IMR-90 (cell line): ENCODE measurements around the gene KRT222. TPM values are rescaled to one million over a fixed set of nuclear protein-coding genes. Genes with fewer than 3 reads are reported as not detected.

Experiments used
- ATAC-seq: fragments of 200-7000 bp; cut with Tn5 transposase; 2 replicates; pipeline ENCODE4 v1.9.1; 2020; ENCODE audit warnings: low read depth, mild to moderate bottlenecking, moderate library complexity
- BruUV-seq: library from RNA; stranded (reverse); fragments of 400-500 nt; replicated peaks from 2 replicates; lab custom pipeline; 2021; lab: Mats Ljungman, UMichigan
- CTCF ChIA-PET: fragments of 300-600 bp; formaldehyde crosslinking; extraction: SDS; loops from one replicate; lab custom pipeline; 2021; ENCODE audit warnings: antibody characterized with exemption; lab: Yijun Ruan, JAX
- POLR2A ChIA-PET: fragments of 300-600 bp; sonication (Branson Sonifier 250); formaldehyde crosslinking; loops from one replicate; lab custom pipeline; 2022; ENCODE audit warnings: antibody characterized with exemption; ENCODE audit not compliant: unreplicated experiment; lab: Charles Lee
- DNase-seq: peaks from one replicate; pipeline ENCODE4 v3.0.0; 2013
- H2AFZ ChIP-seq: replicated peaks from 2 replicates; pipeline ENCODE3; 2013; ENCODE audit warnings: low read length, mild to moderate bottlenecking; ENCODE audit not compliant: poor library complexity
- H2AK5ac ChIP-seq: 2 replicates; pipeline ENCODE4 v1.6.1; 2013; ENCODE audit warnings: low read depth, low read length, inconsistent platforms
- H2AK9ac ChIP-seq: replicated peaks from 2 replicates; pipeline ENCODE3; 2013; ENCODE audit warnings: mild to moderate bottlenecking, low read depth, low read length, moderate library complexity; ENCODE audit not compliant: poor library complexity
- H2BK120ac ChIP-seq: 2 replicates; pipeline ENCODE4 v1.6.1; 2013; ENCODE audit warnings: low read depth, low read length, inconsistent platforms
- H2BK15ac ChIP-seq: 3 replicates; pipeline ENCODE4 v1.6.1; 2013; ENCODE audit warnings: low read depth, low read length, inconsistent platforms
- H2BK20ac ChIP-seq: 2 replicates; pipeline ENCODE4 v1.6.1; 2013; ENCODE audit warnings: low read depth, mild to moderate bottlenecking, inconsistent platforms, low read length, moderate library complexity
- H2BK5ac ChIP-seq: 2 replicates; pipeline ENCODE4 v1.6.1; 2013; ENCODE audit warnings: mild to moderate bottlenecking, low read depth, low read length, inconsistent platforms; ENCODE audit not compliant: poor library complexity, severe bottlenecking
- H3K14ac ChIP-seq: replicated peaks from 2 replicates; pipeline ENCODE4 v1.6.1; 2013; ENCODE audit warnings: low read depth, low read length, inconsistent platforms
- H3K18ac ChIP-seq: 2 replicates; pipeline ENCODE4 v1.6.1; 2013; ENCODE audit warnings: low read depth, low read length, control low read depth
- H3K23ac ChIP-seq: 2 replicates; pipeline ENCODE4 v1.6.1; 2013; ENCODE audit warnings: low read depth, low read length, inconsistent platforms
- H3K27ac ChIP-seq: 2 replicates; pipeline ENCODE4 v1.5.1; 2013; ENCODE audit warnings: mild to moderate bottlenecking, control low read depth, low read length; ENCODE audit not compliant: insufficient read depth
- H3K27me3 ChIP-seq: 2 replicates; pipeline ENCODE4 v1.6.1; 2013; ENCODE audit warnings: low read length; ENCODE audit not compliant: control insufficient read depth, insufficient read depth
- H3K36me3 ChIP-seq: 2 replicates; pipeline ENCODE4 v1.6.1; 2013; ENCODE audit warnings: low read length, mixed read lengths; ENCODE audit not compliant: control insufficient read depth, insufficient read depth
- H3K4ac ChIP-seq: 2 replicates; pipeline ENCODE4 v1.6.1; 2013; ENCODE audit warnings: low read depth, low read length, inconsistent platforms
- H3K4me1 ChIP-seq: 2 replicates; pipeline ENCODE4 v1.6.1; 2013; ENCODE audit warnings: low read length, mixed read lengths; ENCODE audit not compliant: control insufficient read depth, insufficient read depth
- H3K4me2 ChIP-seq: 2 replicates; pipeline ENCODE4 v1.6.1; 2013; ENCODE audit warnings: low read depth, mild to moderate bottlenecking, control low read depth, low read length, moderate library complexity
- H3K4me3 ChIP-seq: 2 replicates; pipeline ENCODE4 v1.5.1; 2013; ENCODE audit warnings: low read depth, mild to moderate bottlenecking, control low read depth, low read length, moderate library complexity; ENCODE audit not compliant: insufficient read depth
- H3K56ac ChIP-seq: 2 replicates; pipeline ENCODE4 v1.6.1; 2013; ENCODE audit warnings: low read length, inconsistent platforms; ENCODE audit not compliant: insufficient read depth; ENCODE audit errors: extremely low read depth
- H3K79me1 ChIP-seq, 2 experiments: 2 replicates each; pipeline ENCODE4 v1.6.1; 2013; ENCODE audit warnings: low read length in 2 of 2, inconsistent platforms in 1 of 2, low read depth in 1 of 2
- H3K9ac ChIP-seq: 2 replicates; pipeline ENCODE4 v1.6.1; 2013; ENCODE audit warnings: low read depth, low read length, control low read depth
- H3K9me1 ChIP-seq: 2 replicates; pipeline ENCODE4 v1.6.1; 2013; ENCODE audit warnings: low read length, inconsistent platforms; ENCODE audit not compliant: insufficient read depth
- H3K9me3 ChIP-seq: 2 replicates; pipeline ENCODE4 v1.6.1; 2013; ENCODE audit warnings: low read length; ENCODE audit not compliant: control insufficient read depth, insufficient read depth
- H4K20me1 ChIP-seq: 2 replicates; pipeline ENCODE4 v1.6.1; 2013; ENCODE audit warnings: low read length, inconsistent platforms; ENCODE audit not compliant: insufficient read depth
- H4K5ac ChIP-seq: 2 replicates; pipeline ENCODE4 v1.6.1; 2013; ENCODE audit warnings: mild to moderate bottlenecking, low read depth, low read length, control low read depth
- H4K8ac ChIP-seq, 2 experiments: 2 replicates each; pipeline ENCODE4 v1.6.1; 2013; ENCODE audit warnings: low read depth in 2 of 2, low read length in 2 of 2, control low read depth in 1 of 2, inconsistent platforms in 1 of 2
- H4K91ac ChIP-seq: 2 replicates; pipeline ENCODE4 v1.6.1; 2013; ENCODE audit warnings: low read depth, low read length, inconsistent platforms; ENCODE audit not compliant: insufficient read depth
- BHLHE40 ChIP-seq: fragments of 150-350 bp; IDR thresholded peaks from 2 replicates; pipeline ENCODE4 v1.6.1; 2016; ENCODE audit warnings: mild to moderate bottlenecking, low read depth, low read length
- CEBPB ChIP-seq: IDR thresholded peaks from 2 replicates; pipeline ENCODE4 v1.6.1; 2012; ENCODE audit warnings: low read depth, low read length, improper control_type of control experiment
- CHD1 ChIP-seq: IDR thresholded peaks from 2 replicates; pipeline ENCODE4 v1.6.1; 2012; ENCODE audit warnings: low read depth, low read length, improper control_type of control experiment
- FOS ChIP-seq: fragments of 150-350 bp; IDR thresholded peaks from 2 replicates; pipeline ENCODE4 v1.6.1; 2016; ENCODE audit warnings: low read depth, low read length
- MAFK ChIP-seq: IDR thresholded peaks from 2 replicates; pipeline ENCODE4 v1.6.1; 2012; ENCODE audit warnings: low read depth, low read length, improper control_type of control experiment
- MXI1 ChIP-seq: IDR thresholded peaks from 2 replicates; pipeline ENCODE4 v1.6.1; 2012; ENCODE audit warnings: low read depth, mild to moderate bottlenecking, low read length, moderate library complexity, borderline replicate concordance
- NFE2L2 ChIP-seq: fragments of 150-350 bp; IDR thresholded peaks from 2 replicates; pipeline ENCODE4 v1.6.1; 2016; ENCODE audit warnings: low read depth, mild to moderate bottlenecking, low read length
- POLR2A ChIP-seq: IDR thresholded peaks from 2 replicates; pipeline ENCODE4 v1.6.1; 2012; ENCODE audit warnings: mild to moderate bottlenecking, low read depth, low read length
- RAD21 ChIP-seq: IDR thresholded peaks from 2 replicates; pipeline ENCODE4 v1.6.1; 2012; ENCODE audit warnings: low read length, improper control_type of control experiment
- RCOR1 ChIP-seq: IDR thresholded peaks from 2 replicates; pipeline ENCODE4 v1.6.1; 2012; ENCODE audit warnings: mild to moderate bottlenecking, low read length, improper control_type of control experiment; ENCODE audit not compliant: insufficient replicate concordance
- RFX5 ChIP-seq: IDR thresholded peaks from 2 replicates; pipeline ENCODE4 v1.8.0; 2012; ENCODE audit warnings: low read depth, mild to moderate bottlenecking, low read length, moderate library complexity
- dilution Hi-C: fragments of 300-500 bp; cut with HindIII; formaldehyde crosslinking; loops from one replicate; pipeline ENCODE4 v1.14.3; 2018; ENCODE audit warnings: low sequenced_read_pairs; ENCODE audit not compliant: unreplicated experiment
- in situ Hi-C: fragments of 300-500 bp; cut with MboI; formaldehyde crosslinking; loops from 3 replicates; pipeline ENCODE4 v1.14.3; 2019; ENCODE audit warnings: low sequenced_read_pairs, inconsistent platforms, mixed read lengths
- intact Hi-C: fragments of 100-400 bp; cut with micrococcal nuclease; formaldehyde crosslinking; loops from 2 replicates; pipeline ENCODE4 v1.10.0; 2022
- polyA plus RNA-seq, 3 experiments: library from polyadenylated mRNA; depleted of rRNA; stranded (reverse); fragments of >200 nt; gene quantifications; 2 replicates each; pipeline ENCODE4 v1.2.3, GENCODE V29; 2012; ENCODE audit warnings: low replicate concordance in 1 of 3
- total RNA-seq: library from RNA; depleted of rRNA; stranded (reverse); fragments of >200 nt; gene quantifications from 2 replicates; pipeline ENCODE4 v1.2.3, GENCODE V29; 2012
- TF ChIP-seq, protein P1 (sequence below): conservative IDR thresholded peaks from 2 replicates; pipeline ENCODE4 v1.5.1; 2012; ENCODE audit warnings: mild to moderate bottlenecking, low read depth, low read length, improper control_type of control experiment
- TF ChIP-seq, protein P2 (sequence below): fragments of 150-350 bp; IDR thresholded peaks from 2 replicates; pipeline ENCODE4 v1.6.1; 2017; ENCODE audit warnings: mild to moderate bottlenecking, antibody characterized with exemption, low read length, low read depth

KRT222 gene
- total and polyA plus RNA-seq, 2 of the 4 experiments (the other 2 are of a cell fraction): not detected

DNA sequence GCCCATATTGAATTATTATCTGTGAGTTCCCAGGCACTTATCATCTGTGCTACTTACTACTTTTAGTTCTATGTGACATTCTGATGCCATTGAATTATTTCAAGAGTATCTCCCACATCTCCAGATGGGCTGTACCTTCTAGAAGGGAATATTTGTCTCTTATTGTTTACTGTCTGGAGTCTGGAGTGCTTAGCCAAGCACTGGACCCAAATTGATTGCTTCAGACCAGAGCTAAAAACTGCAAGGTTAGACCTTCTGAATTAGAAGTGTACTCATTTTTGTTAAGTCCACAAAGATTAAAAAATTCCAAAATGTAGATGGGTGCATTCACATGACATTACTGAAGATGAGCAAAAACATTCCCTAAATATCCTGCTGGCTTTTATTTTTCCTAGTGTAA lies 16.0 kb upstream of the KRT222 start:
- no peak overlapping the region for H2BK15ac ChIP-seq
- H3K4ac ChIP-seq: no peak overlapping the region
- no peak overlapping the region for H2AFZ ChIP-seq
- dilution Hi-C loops: no loop called here
- no peak overlapping the region for H2AK9ac ChIP-seq
- no peaks in the 10 kb centered on the region for H3K9me3 ChIP-seq
- H3K23ac ChIP-seq: no peak overlapping the region
- intact Hi-C loops: no loop called here
- H3K14ac ChIP-seq: no peak overlapping the region
- TF ChIP-seq POLR2A: no peak
- TF ChIP-seq, protein P1, sequence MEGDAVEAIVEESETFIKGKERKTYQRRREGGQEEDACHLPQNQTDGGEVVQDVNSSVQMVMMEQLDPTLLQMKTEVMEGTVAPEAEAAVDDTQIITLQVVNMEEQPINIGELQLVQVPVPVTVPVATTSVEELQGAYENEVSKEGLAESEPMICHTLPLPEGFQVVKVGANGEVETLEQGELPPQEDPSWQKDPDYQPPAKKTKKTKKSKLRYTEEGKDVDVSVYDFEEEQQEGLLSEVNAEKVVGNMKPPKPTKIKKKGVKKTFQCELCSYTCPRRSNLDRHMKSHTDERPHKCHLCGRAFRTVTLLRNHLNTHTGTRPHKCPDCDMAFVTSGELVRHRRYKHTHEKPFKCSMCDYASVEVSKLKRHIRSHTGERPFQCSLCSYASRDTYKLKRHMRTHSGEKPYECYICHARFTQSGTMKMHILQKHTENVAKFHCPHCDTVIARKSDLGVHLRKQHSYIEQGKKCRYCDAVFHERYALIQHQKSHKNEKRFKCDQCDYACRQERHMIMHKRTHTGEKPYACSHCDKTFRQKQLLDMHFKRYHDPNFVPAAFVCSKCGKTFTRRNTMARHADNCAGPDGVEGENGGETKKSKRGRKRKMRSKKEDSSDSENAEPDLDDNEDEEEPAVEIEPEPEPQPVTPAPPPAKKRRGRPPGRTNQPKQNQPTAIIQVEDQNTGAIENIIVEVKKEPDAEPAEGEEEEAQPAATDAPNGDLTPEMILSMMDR: no peak
- no peak for TF ChIP-seq RCOR1
- no peak for TF ChIP-seq MAFK
- no peak for TF ChIP-seq BHLHE40
- no peak for TF ChIP-seq CEBPB
- TF ChIP-seq MXI1: no peak
- TF ChIP-seq RFX5: no peak
- no peak for TF ChIP-seq FOS
- TF ChIP-seq NFE2L2: no peak
- TF ChIP-seq RAD21: no peak
- no peak for TF ChIP-seq CHD1
- TF ChIP-seq, protein P2, sequence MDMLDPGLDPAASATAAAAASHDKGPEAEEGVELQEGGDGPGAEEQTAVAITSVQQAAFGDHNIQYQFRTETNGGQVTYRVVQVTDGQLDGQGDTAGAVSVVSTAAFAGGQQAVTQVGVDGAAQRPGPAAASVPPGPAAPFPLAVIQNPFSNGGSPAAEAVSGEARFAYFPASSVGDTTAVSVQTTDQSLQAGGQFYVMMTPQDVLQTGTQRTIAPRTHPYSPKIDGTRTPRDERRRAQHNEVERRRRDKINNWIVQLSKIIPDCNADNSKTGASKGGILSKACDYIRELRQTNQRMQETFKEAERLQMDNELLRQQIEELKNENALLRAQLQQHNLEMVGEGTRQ: no peak
- H3K4me3 ChIP-seq: no peak overlapping the region
- H2BK20ac ChIP-seq: no peak overlapping the region
- no peak for ATAC-seq
- no peak overlapping the region for H3K4me2 ChIP-seq
- H2AK5ac ChIP-seq: no peak overlapping the region
- no peak overlapping the region for H2BK120ac ChIP-seq
- no peak overlapping the region for H2BK5ac ChIP-seq
- no peaks in the 10 kb centered on the region for H3K9me1 ChIP-seq
- no peaks in the 10 kb centered on the region for H4K20me1 ChIP-seq
- H4K91ac ChIP-seq: no peak overlapping the region
- no peak overlapping the region for H3K18ac ChIP-seq
- no peak for DNase-seq
- H3K56ac ChIP-seq: no peak overlapping the region
- H3K4me1 ChIP-seq: no peaks in the 10 kb centered on the region
- H3K27ac ChIP-seq: no peak overlapping the region
- in situ Hi-C loops: no loop called here
- H3K27me3 ChIP-seq: peaks cover 40% of the 10 kb centered on the region
- no peak overlapping the region for H3K9ac ChIP-seq
- H3K36me3 ChIP-seq: no peaks in the 10 kb centered on the region
- ChIA-PET CTCF (no interaction called here), POLR2A (no interaction called here)
- no peaks in the 10 kb centered on the region for H3K79me1 ChIP-seq
- no peak overlapping the region for H4K5ac ChIP-seq
- BruUV-seq: no TSS peak
- H4K8ac ChIP-seq: no peak overlapping the region
